Putamen (tissue), 1 donor: ENCODE measurements around the gene SIK3.
"Not testable (repeated sequence)": the region's sequence is repeated elsewhere in the genome, so short reads cannot be mapped to it uniquely, and the experiment has no call there.

Experiments used
- DNase-seq: peaks from one replicate; pipeline ENCODE4 v3.0.0-alpha.2; 2016; ENCODE audit warnings: low spot score

The SIK3 gene

GRCh38 chr11:117045956-117046355 is 52.3 kb downstream of the SIK3 start:
- peak; percentile 95 for DNase-seq

- DNase-seq: no peak
Measured at GRCh38 chr11:117045196-117045595, 53.0 kb downstream of the SIK3 start.

- DNase-seq: no peak
Measured at GRCh38 chr11:117044287-117045035, 53.8 kb downstream of the SIK3 start.

GRCh38 chr11:117042689-117043088 is 55.5 kb downstream of the SIK3 start:
- no peak for DNase-seq

- DNase-seq: no peak
Measured at GRCh38 chr11:117039900-117040299, 58.3 kb downstream of the SIK3 start.

- no peak for DNase-seq
Measured at GRCh38 chr11:117039270-117039669, 59.0 kb downstream of the SIK3 start.

GRCh38 chr11:117037975-117038350 is 60.3 kb downstream of the SIK3 start:
- no peak for DNase-seq

GRCh38 chr11:117037279-117037974 is 60.8 kb downstream of the SIK3 start:
- DNase-seq: peak; percentile 70

GRCh38 chr11:117034901-117035300 is 63.3 kb downstream of the SIK3 start:
- no peak for DNase-seq

GRCh38 chr11:117026593-117027330 is 71.5 kb downstream of the SIK3 start:
- no peak for DNase-seq

- DNase-seq: not testable (repeated sequence)
Measured at GRCh38 chr11:117023707-117024106, 74.5 kb downstream of the SIK3 start.

GRCh38 chr11:117023178-117023577 is 75.0 kb downstream of the SIK3 start:
- no peak for DNase-seq

- no peak for DNase-seq
Measured at GRCh38 chr11:117022526-117022925, 75.7 kb downstream of the SIK3 start.

- DNase-seq: no peak
Measured at GRCh38 chr11:117020869-117021564, 77.2 kb downstream of the SIK3 start.

GRCh38 chr11:117020287-117020686 is 77.9 kb downstream of the SIK3 start:
- DNase-seq: no peak

GRCh38 chr11:117019871-117020270 is 78.4 kb downstream of the SIK3 start:
- DNase-seq: no peak

GRCh38 chr11:117017456-117017855 is 80.8 kb downstream of the SIK3 start:
- DNase-seq: no peak

GRCh38 chr11:117016747-117017146 is 81.5 kb downstream of the SIK3 start:
- DNase-seq: no peak

GRCh38 chr11:117016246-117016645 is 82.0 kb downstream of the SIK3 start:
- DNase-seq: no peak

- DNase-seq: no peak
Measured at GRCh38 chr11:117011541-117011898, 86.7 kb downstream of the SIK3 start.

- no peak for DNase-seq
Measured at GRCh38 chr11:117010808-117011540, 87.3 kb downstream of the SIK3 start.
